H9 (cell line): ENCODE measurements around the gene NOTUM. TPM values are rescaled to one million over a fixed set of nuclear protein-coding genes. Genes with fewer than 3 reads are reported as not detected.

Source experiments
- DNase-seq: peaks from one replicate; pipeline ENCODE4 v3.0.0-alpha.2; 2017
- H2AFZ ChIP-seq: one replicate; pipeline ENCODE4 v1.6.1; 2013; ENCODE audit warnings: mild to moderate bottlenecking, low read length, control low read depth, moderate library complexity
- H2AK5ac ChIP-seq: 2 replicates; pipeline ENCODE4 v1.6.1; 2013; ENCODE audit warnings: low read length, control low read depth, mixed read lengths; ENCODE audit not compliant: insufficient read length
- H2BK120ac ChIP-seq: one replicate; pipeline ENCODE4 v1.6.1; 2013; ENCODE audit warnings: low read depth, mild to moderate bottlenecking, low read length, control low read depth, inconsistent platforms; ENCODE audit not compliant: poor library complexity, severe bottlenecking
- H2BK12ac ChIP-seq: 2 replicates; pipeline ENCODE4 v1.6.1; 2013; ENCODE audit warnings: low read length, control low read depth, mixed read lengths, low read depth; ENCODE audit not compliant: insufficient read length
- H2BK15ac ChIP-seq: 2 replicates; pipeline ENCODE4 v1.6.1; 2013; ENCODE audit warnings: low read depth, low read length, control low read depth
- H2BK20ac ChIP-seq: one replicate; pipeline ENCODE4 v1.6.1; 2013; ENCODE audit warnings: low read depth, mild to moderate bottlenecking, low read length, control low read depth, inconsistent platforms; ENCODE audit not compliant: poor library complexity, severe bottlenecking
- H2BK5ac ChIP-seq: 2 replicates; pipeline ENCODE4 v1.6.1; 2013; ENCODE audit warnings: low read length, control low read depth, mixed read lengths; ENCODE audit not compliant: insufficient read length
- H3K14ac ChIP-seq: 2 replicates; pipeline ENCODE4 v1.6.1; 2013; ENCODE audit warnings: low read length, control low read depth; ENCODE audit not compliant: insufficient read depth
- H3K18ac ChIP-seq: 2 replicates; pipeline ENCODE4 v1.6.1; 2013; ENCODE audit warnings: low read depth, mild to moderate bottlenecking, mixed read lengths, low read length, control low read depth; ENCODE audit not compliant: insufficient read length
- H3K23ac ChIP-seq: 2 replicates; pipeline ENCODE4 v1.6.1; 2013; ENCODE audit warnings: low read length, control low read depth, mixed read lengths, low read depth; ENCODE audit not compliant: insufficient read length
- H3K23me2 ChIP-seq: 2 replicates; pipeline ENCODE4 v1.6.1; 2013; ENCODE audit warnings: low read depth, mild to moderate bottlenecking, mixed read lengths, low read length, control low read depth; ENCODE audit not compliant: insufficient read length, poor library complexity, severe bottlenecking
- H3K27ac ChIP-seq: 2 replicates; pipeline ENCODE4 v1.5.1; 2013; ENCODE audit warnings: low read length, control low read depth, mixed read lengths, low read depth; ENCODE audit not compliant: insufficient read length
- H3K27me3 ChIP-seq: 2 replicates; pipeline ENCODE4 v1.6.1; 2013; ENCODE audit warnings: low read length, control low read depth, inconsistent platforms; ENCODE audit not compliant: insufficient read depth
- H3K4ac ChIP-seq: 2 replicates; pipeline ENCODE4 v1.6.1; 2013; ENCODE audit warnings: low read depth, mild to moderate bottlenecking, control low read depth, inconsistent platforms, low read length, moderate library complexity
- H3K4me1 ChIP-seq: 2 replicates; pipeline ENCODE4 v1.6.1; 2013; ENCODE audit warnings: low read length, control low read depth, inconsistent platforms; ENCODE audit not compliant: insufficient read depth
- H3K4me2 ChIP-seq: 2 replicates; pipeline ENCODE4 v1.6.1; 2013; ENCODE audit warnings: low read length, control low read depth, mixed read lengths; ENCODE audit not compliant: insufficient read length, insufficient read depth
- H3K56ac ChIP-seq: 2 replicates; pipeline ENCODE4 v1.6.1; 2013; ENCODE audit warnings: low read depth, mild to moderate bottlenecking, mixed read lengths, low read length, control low read depth; ENCODE audit not compliant: insufficient read length
- H3K79me1 ChIP-seq: 2 replicates; pipeline ENCODE4 v1.6.1; 2013; ENCODE audit warnings: low read depth, mild to moderate bottlenecking, moderate library complexity, low read length, control low read depth, inconsistent platforms; ENCODE audit not compliant: insufficient read depth, poor library complexity, severe bottlenecking
- H3K79me2 ChIP-seq: 2 replicates; pipeline ENCODE4 v1.6.1; 2013; ENCODE audit warnings: low read length, control low read depth, inconsistent platforms; ENCODE audit not compliant: insufficient read depth
- H3K9ac ChIP-seq: 2 replicates; pipeline ENCODE4 v1.6.1; 2013; ENCODE audit warnings: low read length, control low read depth, mixed read lengths; ENCODE audit not compliant: insufficient read length; ENCODE audit errors: extremely low read depth
- H3K9me3 ChIP-seq: one replicate; pipeline ENCODE4 v1.6.1; 2013; ENCODE audit warnings: low read depth, low read length, inconsistent platforms; ENCODE audit not compliant: control insufficient read depth
- H3T11ph ChIP-seq: one replicate; pipeline ENCODE4 v1.6.1; 2013; ENCODE audit warnings: mild to moderate bottlenecking, low read length, control low read depth, inconsistent platforms
- H4K20me1 ChIP-seq: one replicate; pipeline ENCODE4 v1.6.1; 2013; ENCODE audit not compliant: control insufficient read depth, insufficient read length, insufficient read depth
- H4K5ac ChIP-seq: 2 replicates; pipeline ENCODE4 v1.6.1; 2013; ENCODE audit warnings: low read depth, mild to moderate bottlenecking, mixed read lengths, low read length, control low read depth; ENCODE audit not compliant: insufficient read length
- H4K8ac ChIP-seq: replicated peaks from 2 replicates; pipeline ENCODE4 v1.6.1; 2013; ENCODE audit warnings: low read length, control low read depth, mixed read lengths, low read depth; ENCODE audit not compliant: insufficient read length
- H4K91ac ChIP-seq: 2 replicates; pipeline ENCODE4 v1.6.1; 2013; ENCODE audit warnings: low read depth, mild to moderate bottlenecking, moderate library complexity, mixed read lengths, low read length, control low read depth; ENCODE audit not compliant: insufficient read length
- H3K27ac Mint-ChIP-seq, 3 experiments: 2 replicates in 2 of 3; 3 replicates in 1 of 3; pipeline ENCODE4 v1.8.0; 2020 to 2021; ENCODE audit warnings: mixed read lengths in 3 of 3, mild to moderate bottlenecking in 1 of 3, moderate library complexity in 1 of 3
- H3K27me3 Mint-ChIP-seq: 2 replicates; pipeline ENCODE4 v1.8.0; 2021; ENCODE audit warnings: low read depth, mild to moderate bottlenecking, moderate library complexity, mixed read lengths
- H3K36me3 Mint-ChIP-seq, 3 experiments: 2 replicates in 2 of 3; 3 replicates in 1 of 3; pipeline ENCODE4 v1.8.0; 2020 to 2021; ENCODE audit warnings: low read depth in 3 of 3, mixed read lengths in 3 of 3; ENCODE audit not compliant: insufficient read depth in 1 of 3
- H3K4me1 Mint-ChIP-seq, 2 experiments: 2 replicates each; pipeline ENCODE4 v1.8.0; 2020; ENCODE audit warnings: mixed read lengths in 2 of 2
- H3K4me3 Mint-ChIP-seq, 2 experiments: 2 replicates in 1 of 2; 3 replicates in 1 of 2; pipeline ENCODE4 v1.8.0; 2020 to 2021; ENCODE audit warnings: mild to moderate bottlenecking in 2 of 2, mixed read lengths in 2 of 2, moderate library complexity in 1 of 2
- H3K9me3 Mint-ChIP-seq, 2 experiments: 2 replicates in 1 of 2; 3 replicates in 1 of 2; pipeline ENCODE4 v1.8.0; 2020; ENCODE audit warnings: mild to moderate bottlenecking in 2 of 2, mixed read lengths in 2 of 2, moderate library complexity in 1 of 2
- CTCF ChIP-seq: fragments of 200-600 bp; sonication (generic); conservative IDR thresholded peaks from 3 replicates; pipeline ENCODE4 v1.8.0; 2021; ENCODE audit warnings: antibody characterized with exemption, mild to moderate bottlenecking
- WGBS: extraction: QIAGEN DNeasy Blood & Tissue Kit; methylation state at CpG from one replicate; pipeline ENCODE4 v1.1.7; 2013; ENCODE audit warnings: missing lambda C conversion rate, low lambda C conversion rate, mixed read lengths; ENCODE audit not compliant: insufficient read length; ENCODE audit errors: extremely low coverage; 5-methylcytosine and 5-hydroxymethylcytosine counted together
- total RNA-seq: library from RNA; stranded (reverse); gene quantifications from 2 replicates; pipeline ENCODE4 v1.2.1, GENCODE V29; 2021

Gene NOTUM
- total RNA-seq, 1 experiment from 2014 or later, result 2.1 TPM

GRCh38 chr17:81996232-81996756 lies 35.3 kb upstream of the NOTUM start:
- H2BK5ac ChIP-seq, result no peak overlapping the region
- H3K79me1 ChIP-seq, result no peaks in the 10 kb centered on the region
- H3K18ac ChIP-seq, result no peak overlapping the region
- H3K27me3 Mint-ChIP-seq, result no peaks in the 10 kb centered on the region
- WGBS, result no CpG with 5 or more reads among the region's 28 CpGs
- H3K9me3 Mint-ChIP-seq, result no peaks in the 10 kb centered on the region
- no peak overlapping the region for H2AK5ac ChIP-seq
- H3K4me1 ChIP-seq, result no peaks in the 10 kb centered on the region; the same call in 1 of the 2 replicates
- H4K20me1 ChIP-seq, result no peaks in the 10 kb centered on the region
- no peak overlapping the region for H3K4ac ChIP-seq
- DNase-seq, result no peak
- peaks cover 11 to 26% of the 10 kb centered on the region in 2 experiments for H3K4me1 Mint-ChIP-seq
- no peak overlapping the region for H4K8ac ChIP-seq
- H3K4me3 Mint-ChIP-seq, result no peak overlapping the region
- H4K5ac ChIP-seq, result no peak overlapping the region
- no peak overlapping the region for H3T11ph ChIP-seq
- no peak overlapping the region for H2BK20ac ChIP-seq
- no peaks in the 10 kb centered on the region for H3K27me3 ChIP-seq
- no peaks in the 10 kb centered on the region for H3K9me3 ChIP-seq
- H2AFZ ChIP-seq, result no peak overlapping the region
- H3K27ac Mint-ChIP-seq, result peak overlapping the region; percentile 36 to 87 (median 49); a peak in 4 of 7 replicates
- no peak overlapping the region for H2BK120ac ChIP-seq
- H3K79me2 ChIP-seq, result no peaks in the 10 kb centered on the region
- no peak overlapping the region for H3K56ac ChIP-seq
- no peak overlapping the region for H4K91ac ChIP-seq
- TF ChIP-seq CTCF, result no peak
- H3K23ac ChIP-seq, result no peak overlapping the region
- H2BK15ac ChIP-seq, result no peak overlapping the region
- no peaks in the 10 kb centered on the region for H3K23me2 ChIP-seq
- no peak overlapping the region for H3K14ac ChIP-seq
- no peak overlapping the region for H3K27ac ChIP-seq
- H3K36me3 Mint-ChIP-seq, result peaks cover 0 to 9% (median 9%) of the 10 kb centered on the region in 3 experiments; a peak in 6 of 7 replicates
- no peak overlapping the region for H3K9ac ChIP-seq
- H3K4me2 ChIP-seq, result no peak overlapping the region
- H2BK12ac ChIP-seq, result no peak overlapping the region
